Measurements from ENCODE around the gene FILIP1L. TPM values are rescaled to one million over a fixed set of nuclear protein-coding genes. Genes with fewer than 3 reads are reported as not detected.

FILIP1L gene
- total and polyA plus RNA-seq, 2 of the 13 experiments (the other 11 are each of a cell fraction or from before 2014, with no cell fraction given) = 8.1 to 187 TPM

GRCh38 chr3:100076731-100077529 lies 37.4 kb downstream of the FILIP1L start (continued):
- peak in 1 of 2 experiments; percentile 25; a peak in 3 of 4 replicates for TF ChIP-seq HMGXB4 (CRISPR knock-in tag; IDR thresholded peaks at IDR 0.05; ENCODE audit: borderline replicate concordance in 1 of 2, low read depth in 1 of 2)
- TF ChIP-seq ETV6 (CRISPR knock-in tag; conservative IDR thresholded peaks at IDR 0.05) = 0 out of 2 replicates have a peak, but pooled peaks have one; percentile 42
- TF ChIP-seq ZFP1 (CRISPR knock-in tag; IDR thresholded peaks at IDR 0.05) = peak; percentile 20; the same call in 1 of the 2 replicates
- TF ChIP-seq ZNF180 (CRISPR knock-in tag; IDR thresholded peaks at IDR 0.05; ENCODE audit: borderline replicate concordance, low read depth) = 0 out of 2 replicates have a peak, but pooled peaks have one; percentile 46
- TF ChIP-seq, protein P1, sequence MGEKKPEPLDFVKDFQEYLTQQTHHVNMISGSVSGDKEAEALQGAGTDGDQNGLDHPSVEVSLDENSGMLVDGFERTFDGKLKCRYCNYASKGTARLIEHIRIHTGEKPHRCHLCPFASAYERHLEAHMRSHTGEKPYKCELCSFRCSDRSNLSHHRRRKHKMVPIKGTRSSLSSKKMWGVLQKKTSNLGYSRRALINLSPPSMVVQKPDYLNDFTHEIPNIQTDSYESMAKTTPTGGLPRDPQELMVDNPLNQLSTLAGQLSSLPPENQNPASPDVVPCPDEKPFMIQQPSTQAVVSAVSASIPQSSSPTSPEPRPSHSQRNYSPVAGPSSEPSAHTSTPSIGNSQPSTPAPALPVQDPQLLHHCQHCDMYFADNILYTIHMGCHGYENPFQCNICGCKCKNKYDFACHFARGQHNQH (CRISPR knock-in tag; IDR thresholded peaks at IDR 0.05) = peak; percentile 91
- TF ChIP-seq, protein P2, sequence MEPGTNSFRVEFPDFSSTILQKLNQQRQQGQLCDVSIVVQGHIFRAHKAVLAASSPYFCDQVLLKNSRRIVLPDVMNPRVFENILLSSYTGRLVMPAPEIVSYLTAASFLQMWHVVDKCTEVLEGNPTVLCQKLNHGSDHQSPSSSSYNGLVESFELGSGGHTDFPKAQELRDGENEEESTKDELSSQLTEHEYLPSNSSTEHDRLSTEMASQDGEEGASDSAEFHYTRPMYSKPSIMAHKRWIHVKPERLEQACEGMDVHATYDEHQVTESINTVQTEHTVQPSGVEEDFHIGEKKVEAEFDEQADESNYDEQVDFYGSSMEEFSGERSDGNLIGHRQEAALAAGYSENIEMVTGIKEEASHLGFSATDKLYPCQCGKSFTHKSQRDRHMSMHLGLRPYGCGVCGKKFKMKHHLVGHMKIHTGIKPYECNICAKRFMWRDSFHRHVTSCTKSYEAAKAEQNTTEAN (CRISPR knock-in tag; conservative IDR thresholded peaks at IDR 0.05) = peak; percentile 77; the same call in 1 of the 2 replicates
- TF ChIP-seq PITX1 (CRISPR knock-in tag; IDR thresholded peaks at IDR 0.05) = peak; percentile 79
- TF ChIP-seq TOPORS (CRISPR knock-in tag; IDR thresholded peaks at IDR 0.05) = 0 out of 2 replicates have a peak, but pooled peaks have one; percentile 27
- TF ChIP-seq ASH2L (IDR thresholded peaks at IDR 0.05; ENCODE audit: insufficient read length, low read depth, low read length) = peak; percentile 75
- TF ChIP-seq ZBTB10 (CRISPR knock-in tag; IDR thresholded peaks at IDR 0.05; ENCODE audit: borderline replicate concordance) = no peak
- 0 out of 2 replicates have a peak, but pooled peaks have one; percentile 43 for TF ChIP-seq ZNF512B (CRISPR knock-in tag; IDR thresholded peaks at IDR 0.05; ENCODE audit: borderline replicate concordance)
- TF ChIP-seq ZNF605 (CRISPR knock-in tag; IDR thresholded peaks at IDR 0.05) = no peak
- TF ChIP-seq NPAS2 (CRISPR knock-in tag; IDR thresholded peaks at IDR 0.05; ENCODE audit: borderline replicate concordance) = no peak
- no peak for TF ChIP-seq ZNF546 (CRISPR knock-in tag; conservative IDR thresholded peaks at IDR 0.05)

All from HepG2 (cell line).